Ishikawa (cell line): ENCODE data around the gene SMAD7.
A peak's percentile ranks its signal among the peaks of the same experiment; 100 is the strongest.

Source experiments
- CEBPB ChIP-seq: IDR thresholded peaks from 2 replicates; pipeline ENCODE4 v1.6.1; 2012
- CREB1 ChIP-seq: IDR thresholded peaks from 2 replicates; pipeline ENCODE4 v1.6.1; 2012; ENCODE audit warnings: low read depth
- EGR1 ChIP-seq: IDR thresholded peaks from 2 replicates; pipeline ENCODE4 v1.6.1; 2012
- EP300 ChIP-seq: IDR thresholded peaks from 2 replicates; pipeline ENCODE4 v1.6.1; 2012; ENCODE audit warnings: borderline replicate concordance
- FOXM1 ChIP-seq: IDR thresholded peaks from 2 replicates; pipeline ENCODE4 v1.6.1; 2012; ENCODE audit warnings: low read depth, borderline replicate concordance
- NFIC ChIP-seq: IDR thresholded peaks from 2 replicates; pipeline ENCODE4 v1.6.1; 2012
- RAD21 ChIP-seq: IDR thresholded peaks from 2 replicates; pipeline ENCODE4 v1.6.1; 2012; ENCODE audit warnings: low read depth
- TAF1 ChIP-seq: IDR thresholded peaks from 2 replicates; pipeline ENCODE4 v1.6.1; 2012; ENCODE audit warnings: low read depth, mild to moderate bottlenecking
- TCF12 ChIP-seq: IDR thresholded peaks from 2 replicates; pipeline ENCODE4 v1.6.1; 2012; ENCODE audit warnings: low read depth
- TEAD4 ChIP-seq: IDR thresholded peaks from 2 replicates; pipeline ENCODE4 v1.6.1; 2012
- YY1 ChIP-seq: IDR thresholded peaks from 2 replicates; pipeline ENCODE4 v1.6.1; 2012; ENCODE audit warnings: low read depth
- ZBTB7A ChIP-seq: IDR thresholded peaks from 2 replicates; pipeline ENCODE4 v1.6.1; 2012; ENCODE audit warnings: low read depth
- TF ChIP-seq, protein P1 (sequence below): IDR thresholded peaks from 2 replicates; pipeline ENCODE4 v1.6.1; 2012
- TF ChIP-seq, protein P2 (sequence below): IDR thresholded peaks from 2 replicates; pipeline ENCODE4 v1.6.1; 2012; ENCODE audit warnings: low read depth, mild to moderate bottlenecking
- TF ChIP-seq, protein P3 (sequence below): IDR thresholded peaks from 2 replicates; pipeline ENCODE4 v1.6.1; 2012

The SMAD7 gene

DNA sequence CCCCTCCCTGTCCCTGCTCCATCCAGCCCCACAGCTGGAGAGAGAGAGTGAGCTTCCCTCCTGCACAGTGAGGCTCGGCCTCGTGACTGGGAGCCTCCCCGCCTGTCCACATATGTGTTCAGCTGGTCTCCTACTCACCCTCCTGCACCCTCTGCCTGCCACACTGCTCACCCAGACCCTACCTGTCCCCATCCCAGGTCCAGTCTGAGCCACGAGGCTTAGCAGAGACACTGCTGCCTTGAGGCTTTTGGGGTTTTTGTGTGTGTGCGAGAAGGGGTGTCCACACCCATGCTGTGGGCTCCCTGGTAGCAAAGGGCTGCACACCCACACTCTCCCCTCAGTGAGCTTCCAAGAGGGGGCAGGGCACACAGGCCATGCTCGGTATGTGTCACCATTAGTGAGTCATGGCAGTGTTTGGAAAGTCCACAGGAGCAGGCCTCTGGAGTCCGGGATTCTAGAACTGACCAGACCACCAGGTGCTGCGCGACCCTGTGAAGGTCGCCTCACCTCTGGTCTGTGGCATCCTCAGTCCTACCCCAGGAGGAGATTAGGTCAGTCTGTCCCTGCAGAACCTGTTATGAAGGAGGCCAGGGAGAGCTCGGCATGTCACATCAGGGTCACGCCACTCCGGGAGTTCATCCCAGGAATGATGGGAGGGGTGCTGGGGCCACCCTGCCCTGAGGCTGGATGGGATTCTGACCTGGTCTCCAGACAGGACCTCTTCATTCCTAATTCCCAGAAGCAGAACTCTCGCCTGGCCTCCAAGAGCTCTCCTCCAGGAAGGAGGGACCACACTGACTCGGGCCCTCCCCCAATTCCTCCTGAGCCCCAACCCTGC is 39.9 kb upstream of the SMAD7 start:
- 0 out of 2 replicates have a peak, but pooled peaks have one; percentile 22 for TF ChIP-seq TCF12
- 0 out of 2 replicates have a peak, but pooled peaks have one; percentile 33 for TF ChIP-seq TEAD4
- TF ChIP-seq EGR1 = no peak
- TF ChIP-seq, protein P1, sequence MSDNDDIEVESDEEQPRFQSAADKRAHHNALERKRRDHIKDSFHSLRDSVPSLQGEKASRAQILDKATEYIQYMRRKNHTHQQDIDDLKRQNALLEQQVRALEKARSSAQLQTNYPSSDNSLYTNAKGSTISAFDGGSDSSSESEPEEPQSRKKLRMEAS = peak; percentile 46; the same call in 1 of the 2 replicates
- TF ChIP-seq FOXM1 = no peak
- TF ChIP-seq, protein P2, sequence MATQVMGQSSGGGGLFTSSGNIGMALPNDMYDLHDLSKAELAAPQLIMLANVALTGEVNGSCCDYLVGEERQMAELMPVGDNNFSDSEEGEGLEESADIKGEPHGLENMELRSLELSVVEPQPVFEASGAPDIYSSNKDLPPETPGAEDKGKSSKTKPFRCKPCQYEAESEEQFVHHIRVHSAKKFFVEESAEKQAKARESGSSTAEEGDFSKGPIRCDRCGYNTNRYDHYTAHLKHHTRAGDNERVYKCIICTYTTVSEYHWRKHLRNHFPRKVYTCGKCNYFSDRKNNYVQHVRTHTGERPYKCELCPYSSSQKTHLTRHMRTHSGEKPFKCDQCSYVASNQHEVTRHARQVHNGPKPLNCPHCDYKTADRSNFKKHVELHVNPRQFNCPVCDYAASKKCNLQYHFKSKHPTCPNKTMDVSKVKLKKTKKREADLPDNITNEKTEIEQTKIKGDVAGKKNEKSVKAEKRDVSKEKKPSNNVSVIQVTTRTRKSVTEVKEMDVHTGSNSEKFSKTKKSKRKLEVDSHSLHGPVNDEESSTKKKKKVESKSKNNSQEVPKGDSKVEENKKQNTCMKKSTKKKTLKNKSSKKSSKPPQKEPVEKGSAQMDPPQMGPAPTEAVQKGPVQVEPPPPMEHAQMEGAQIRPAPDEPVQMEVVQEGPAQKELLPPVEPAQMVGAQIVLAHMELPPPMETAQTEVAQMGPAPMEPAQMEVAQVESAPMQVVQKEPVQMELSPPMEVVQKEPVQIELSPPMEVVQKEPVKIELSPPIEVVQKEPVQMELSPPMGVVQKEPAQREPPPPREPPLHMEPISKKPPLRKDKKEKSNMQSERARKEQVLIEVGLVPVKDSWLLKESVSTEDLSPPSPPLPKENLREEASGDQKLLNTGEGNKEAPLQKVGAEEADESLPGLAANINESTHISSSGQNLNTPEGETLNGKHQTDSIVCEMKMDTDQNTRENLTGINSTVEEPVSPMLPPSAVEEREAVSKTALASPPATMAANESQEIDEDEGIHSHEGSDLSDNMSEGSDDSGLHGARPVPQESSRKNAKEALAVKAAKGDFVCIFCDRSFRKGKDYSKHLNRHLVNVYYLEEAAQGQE = no peak
- TF ChIP-seq, protein P3, sequence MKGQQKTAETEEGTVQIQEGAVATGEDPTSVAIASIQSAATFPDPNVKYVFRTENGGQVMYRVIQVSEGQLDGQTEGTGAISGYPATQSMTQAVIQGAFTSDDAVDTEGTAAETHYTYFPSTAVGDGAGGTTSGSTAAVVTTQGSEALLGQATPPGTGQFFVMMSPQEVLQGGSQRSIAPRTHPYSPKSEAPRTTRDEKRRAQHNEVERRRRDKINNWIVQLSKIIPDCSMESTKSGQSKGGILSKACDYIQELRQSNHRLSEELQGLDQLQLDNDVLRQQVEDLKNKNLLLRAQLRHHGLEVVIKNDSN = no peak
- no peak for TF ChIP-seq RAD21

DNA sequence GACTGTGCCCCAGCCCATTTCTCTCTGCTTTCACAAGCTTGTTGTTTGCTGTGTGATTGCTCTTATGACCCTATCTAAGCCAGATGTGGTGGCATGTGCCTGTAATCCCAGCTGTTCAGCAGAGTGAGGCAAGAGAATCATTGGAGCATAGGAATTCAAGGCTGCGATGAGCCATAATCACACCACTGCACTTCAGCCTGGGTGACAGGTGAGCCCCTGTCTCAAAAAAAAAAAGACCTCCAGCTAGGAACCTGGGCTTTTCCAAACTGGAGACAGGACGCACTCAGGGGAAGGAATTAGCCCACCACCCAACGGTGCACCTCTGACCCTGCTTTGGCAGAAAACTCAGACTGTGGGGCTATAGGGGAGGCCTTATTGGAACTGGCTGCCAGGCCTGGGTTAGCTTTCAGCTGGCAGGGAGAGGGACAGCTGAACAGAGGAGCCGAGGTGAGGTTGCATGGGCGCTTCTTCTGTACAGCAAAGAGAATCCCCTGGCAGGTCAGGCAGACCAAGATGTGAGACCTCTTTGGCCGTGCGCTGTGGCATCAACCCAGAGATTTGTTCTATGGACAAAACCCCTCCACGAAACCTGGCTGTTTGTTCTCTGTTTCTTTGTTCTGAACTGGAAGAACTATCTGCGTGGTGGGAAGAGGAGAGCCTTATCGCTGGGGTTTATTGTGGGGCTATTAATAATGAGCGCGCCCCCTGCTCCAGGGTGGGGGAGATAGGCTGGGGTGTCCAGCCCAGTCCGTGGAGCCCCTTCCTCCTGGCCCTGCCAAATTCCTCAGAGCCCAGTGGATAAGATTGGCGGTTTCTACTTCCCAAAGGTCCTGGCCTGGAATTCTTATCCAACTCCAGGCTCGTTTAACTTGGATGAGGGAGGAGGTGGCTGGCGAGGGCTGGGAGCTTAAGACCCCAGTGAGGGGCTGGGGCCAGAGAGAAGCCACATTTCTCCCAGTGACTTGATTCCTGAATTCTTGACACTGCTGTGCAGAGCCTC is 38.8 kb upstream of the SMAD7 start:
- no peak for TF ChIP-seq RAD21
- TF ChIP-seq, protein P1 = no peak
- no peak for TF ChIP-seq EGR1
- TF ChIP-seq TCF12 = no peak
- TF ChIP-seq, protein P2 = no peak
- TF ChIP-seq EP300 = no peak
- no peak for TF ChIP-seq ZBTB7A
- TF ChIP-seq CREB1 = no peak
- TF ChIP-seq NFIC = no peak
- no peak for TF ChIP-seq FOXM1
- TF ChIP-seq TAF1 = no peak
- TF ChIP-seq TEAD4 = no peak; the same call in 1 of the 2 replicates
- no peak for TF ChIP-seq CEBPB

DNA sequence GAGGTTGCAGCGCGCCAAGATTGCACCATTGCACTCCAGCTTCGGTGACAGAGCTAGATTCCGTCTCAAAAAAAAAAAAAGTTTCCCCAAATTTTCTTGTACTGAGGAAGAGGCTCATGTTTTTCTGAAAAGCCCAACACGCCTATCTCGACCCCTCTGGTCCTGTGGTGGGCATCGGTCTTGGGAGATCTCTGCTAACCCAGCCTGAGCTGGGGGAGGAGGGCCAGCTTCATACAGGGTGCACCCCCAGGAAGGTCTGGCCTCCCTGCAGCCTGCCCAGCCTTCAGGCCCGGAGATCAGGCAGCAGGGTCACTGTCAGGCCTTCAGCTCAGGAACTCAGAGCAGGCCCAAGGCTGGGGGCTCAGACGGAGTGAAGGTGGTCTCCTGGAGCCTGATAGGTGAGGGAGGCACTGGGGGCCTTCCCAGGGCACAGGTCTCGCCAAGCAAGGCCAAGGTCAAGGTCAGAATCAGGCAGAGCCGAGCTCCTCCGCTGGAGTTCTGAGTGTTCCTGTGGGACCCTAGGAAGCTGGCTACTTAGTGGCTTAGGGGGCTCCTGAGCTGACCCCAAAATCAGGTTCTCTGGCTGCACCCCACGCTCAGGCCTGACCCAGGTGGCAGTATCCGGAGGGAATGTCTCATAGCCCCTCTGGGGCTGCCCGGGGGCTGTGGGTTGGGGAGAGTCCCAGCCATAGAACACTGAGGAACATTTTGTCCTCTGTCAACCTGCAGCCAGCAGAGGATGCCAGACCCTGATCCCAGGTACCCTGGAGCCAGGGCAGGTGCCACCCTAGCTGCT is 37.9 kb upstream of the SMAD7 start:
- TF ChIP-seq, protein P2 = no peak
- TF ChIP-seq EGR1 (no peak), EP300 (no peak), ZBTB7A (no peak; the same call in 1 of the 2 replicates), YY1 (no peak)
- TF ChIP-seq, protein P1 = no peak
